ENCODE data around the gene VASH1.

DNA sequence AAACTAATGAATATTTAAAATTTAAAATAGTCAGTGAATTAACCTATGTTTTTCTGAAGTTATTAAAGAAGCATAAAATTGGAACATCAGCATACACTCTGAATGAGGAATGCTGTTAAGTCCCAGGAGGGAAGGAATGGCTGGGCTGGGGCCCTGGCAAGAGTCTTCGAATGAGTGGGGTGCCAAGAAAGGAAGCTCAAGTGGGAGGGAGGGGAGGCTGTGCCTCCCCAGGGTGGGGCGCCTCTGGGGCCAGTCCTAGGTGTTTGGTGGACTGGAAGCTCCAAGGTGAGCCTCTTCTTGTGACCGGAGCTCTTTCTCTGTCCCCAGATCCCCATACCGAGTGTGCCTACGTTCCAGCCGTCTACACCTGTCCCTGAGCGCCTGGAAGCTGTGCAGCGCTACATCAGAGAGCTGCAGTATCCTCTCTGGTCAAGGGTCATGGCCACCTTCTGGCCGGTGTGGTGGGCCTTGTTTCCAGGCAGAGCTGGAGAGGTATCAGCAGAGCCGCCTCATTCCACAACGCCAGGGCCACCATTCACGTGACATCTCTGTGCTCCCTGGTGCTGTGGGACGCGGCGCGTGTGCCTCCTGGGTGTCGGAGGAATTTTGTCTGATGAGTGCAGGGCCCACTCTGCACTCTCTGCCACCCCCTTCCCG lies 8.5 kb downstream of the VASH1 start:
- TF ChIP-seq YY1 (IDR thresholded peaks at IDR 0.05; ENCODE audit: insufficient read depth, insufficient read length), result no peak
- TF ChIP-seq ZNF274 (IDR thresholded peaks at IDR 0.05; ENCODE audit: low read depth, low read length), result no peak
